Measurements from ENCODE around the gene JAML. TPM values are rescaled to one million over a fixed set of nuclear protein-coding genes. Genes with fewer than 3 reads are reported as not detected.

Gene JAML
- total RNA-seq, 1 experiment from 2014 or later: not detected

DNA sequence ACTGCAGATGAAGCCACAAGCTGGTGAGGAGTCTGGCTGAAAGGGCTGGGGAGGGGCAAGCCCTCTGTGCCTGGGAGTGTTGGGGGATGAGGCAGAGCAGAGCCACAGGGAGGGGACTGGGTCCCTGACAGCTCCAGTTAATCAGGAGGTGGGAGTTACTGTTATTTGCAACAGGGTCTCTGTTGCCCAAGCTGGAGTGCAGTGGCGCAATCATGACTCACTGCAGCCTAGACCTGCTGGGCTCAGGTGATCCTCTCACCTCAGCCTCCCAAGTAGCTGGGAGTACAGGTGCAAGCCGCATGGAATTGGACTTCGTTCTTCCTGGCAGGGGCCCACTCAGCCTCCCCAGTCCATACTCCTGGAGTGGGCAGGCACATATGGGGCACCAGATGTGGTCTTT is 56.1 kb downstream of the JAML start:
- no peak for DNase-seq (ENCODE audit: low spot score)

- no peak for DNase-seq (ENCODE audit: low spot score)
These were observed 56.5 kb downstream of the JAML start for GRCh38 chr11:118168316-118168715.

- no peak for DNase-seq (ENCODE audit: low spot score)
These were observed 56.9 kb downstream of the JAML start for GRCh38 chr11:118167906-118168305.

- DNase-seq (ENCODE audit: low spot score): no peak
These were observed 57.6 kb downstream of the JAML start for GRCh38 chr11:118167253-118167652.

DNA sequence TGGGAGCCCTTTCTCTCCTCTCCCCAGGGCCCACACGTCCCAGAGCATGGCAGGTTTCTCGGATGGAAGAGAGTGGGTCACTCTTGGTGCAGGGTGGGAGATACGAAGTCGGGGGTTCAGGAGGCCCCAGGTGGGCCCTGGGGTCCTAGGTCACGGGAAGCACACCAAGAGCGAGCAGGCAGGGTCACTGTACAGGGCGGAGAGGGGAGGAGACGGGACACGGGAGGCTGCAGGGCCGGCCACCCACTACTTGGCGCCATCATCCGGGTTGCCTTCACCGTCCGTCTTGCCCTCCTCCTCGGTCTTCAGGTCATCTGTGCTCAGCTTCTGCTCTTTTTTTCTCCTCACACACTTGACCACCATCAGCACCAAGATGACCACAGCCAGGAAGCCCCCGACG is 58.2 kb downstream of the JAML start:
- no peak for DNase-seq (ENCODE audit: low spot score)

GRCh38 chr11:118164885-118165284 is 59.9 kb downstream of the JAML start:
- no peak for DNase-seq (ENCODE audit: low spot score)

- no peak for DNase-seq (ENCODE audit: low spot score)
These were observed 61.3 kb downstream of the JAML start for GRCh38 chr11:118163494-118163893.

DNA sequence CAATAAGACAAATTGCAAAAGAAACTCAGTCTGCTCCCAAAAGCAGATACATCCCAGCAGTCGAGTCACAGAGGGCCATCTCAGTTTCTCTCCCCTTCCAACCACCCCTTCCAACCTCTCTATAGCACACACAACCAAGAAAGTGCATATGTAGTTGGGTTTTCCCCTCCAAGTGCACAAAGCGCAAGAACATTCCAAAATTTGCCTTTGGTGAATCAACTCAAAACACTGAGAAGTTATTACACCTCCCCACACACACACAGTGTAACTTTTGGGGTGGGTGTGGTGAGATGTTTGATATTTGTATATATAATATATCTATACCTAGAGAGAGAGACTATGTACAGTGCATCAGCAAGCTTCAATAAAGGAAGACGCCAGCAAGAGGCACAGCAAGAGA is 62.0 kb downstream of the JAML start:
- no peak for DNase-seq (ENCODE audit: low spot score)

GRCh38 chr11:118161786-118162185 is 63.0 kb downstream of the JAML start:
- no peak for DNase-seq (ENCODE audit: low spot score)

GRCh38 chr11:118157186-118157895 is 67.5 kb downstream of the JAML start:
- DNase-seq (ENCODE audit: low spot score): no peak

GRCh38 chr11:118156531-118157185 is 68.2 kb downstream of the JAML start:
- DNase-seq (ENCODE audit: low spot score): no peak

DNA sequence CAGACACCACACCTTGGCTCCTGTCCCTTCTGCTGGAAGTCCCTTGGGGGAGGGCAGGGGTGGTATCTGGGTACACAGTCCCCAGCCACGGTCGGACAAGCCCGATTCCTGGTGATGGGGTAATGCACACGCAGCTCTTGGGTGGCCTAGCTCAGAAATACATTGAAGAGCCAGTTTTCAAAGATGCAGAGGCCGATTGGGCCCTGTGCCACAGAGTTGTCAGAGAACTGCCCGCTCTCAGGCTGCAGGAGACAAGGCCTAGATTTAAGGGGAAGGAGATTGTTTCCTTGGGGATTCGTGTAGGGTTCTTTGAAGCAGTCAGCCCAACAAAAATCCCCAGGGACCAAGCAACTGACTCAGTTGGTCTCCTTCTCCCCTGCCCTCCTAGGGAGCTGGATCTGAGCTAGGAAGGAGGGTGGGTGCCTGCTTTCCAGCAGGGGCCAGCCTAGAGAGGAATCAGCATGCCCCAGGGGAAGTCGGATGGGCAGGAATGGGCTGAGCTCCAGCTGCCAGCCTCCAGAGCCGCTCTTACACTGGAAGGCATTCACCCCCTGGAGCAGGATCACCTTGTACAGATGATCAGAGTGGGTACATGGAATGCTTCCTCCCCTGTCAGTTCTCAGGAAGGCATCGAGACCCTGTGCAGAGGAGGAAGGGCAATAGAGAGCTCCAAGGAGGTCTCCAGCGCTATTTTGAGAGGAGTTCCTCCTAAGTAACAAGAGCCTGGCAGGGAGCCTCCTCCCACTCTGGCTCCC is 68.9 kb downstream of the JAML start:
- no peak for DNase-seq (ENCODE audit: low spot score)

DNA sequence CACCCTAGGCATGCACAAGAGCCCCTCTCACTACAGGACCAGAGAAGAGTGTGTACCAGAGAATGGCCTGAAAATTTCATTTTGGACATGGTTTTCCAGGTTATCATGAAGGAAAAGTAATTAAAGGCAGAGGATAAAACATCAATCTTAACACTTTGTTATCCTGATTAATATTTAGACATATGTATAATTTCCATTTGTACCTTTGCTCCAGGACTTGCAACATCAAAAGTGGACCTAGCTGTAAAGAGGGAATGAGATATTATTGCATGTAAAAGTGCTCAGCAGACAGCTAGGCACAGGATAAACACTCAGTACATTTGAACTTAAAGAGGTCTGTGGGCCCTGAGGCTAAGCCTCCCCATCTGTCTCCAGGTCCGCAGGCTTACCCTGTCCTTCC is 70.2 kb downstream of the JAML start:
- DNase-seq (ENCODE audit: low spot score): no peak

GRCh38 chr11:118153976-118154375 is 70.8 kb downstream of the JAML start:
- DNase-seq (ENCODE audit: low spot score): no peak

DNA sequence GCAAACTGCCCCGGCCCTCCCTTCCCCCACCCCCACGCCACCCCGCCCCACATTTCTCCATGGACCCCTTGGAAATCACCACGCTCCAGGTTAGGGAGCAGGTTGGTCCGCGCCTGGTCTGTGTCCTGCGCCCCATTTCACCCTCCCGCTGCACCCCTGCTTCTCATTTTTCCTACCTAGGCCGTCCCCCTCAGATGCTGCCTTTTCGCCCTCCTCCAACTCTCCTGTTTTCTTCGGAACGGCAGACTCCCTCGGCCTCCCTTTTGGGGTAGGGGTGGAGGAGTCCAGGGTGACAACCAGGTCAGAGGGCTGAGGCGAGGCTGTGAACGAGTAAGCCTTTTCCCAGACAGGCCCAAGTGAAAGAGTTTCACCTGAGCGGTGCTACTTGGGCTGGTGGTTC is 71.3 kb downstream of the JAML start:
- DNase-seq (ENCODE audit: low spot score): no peak

DNA sequence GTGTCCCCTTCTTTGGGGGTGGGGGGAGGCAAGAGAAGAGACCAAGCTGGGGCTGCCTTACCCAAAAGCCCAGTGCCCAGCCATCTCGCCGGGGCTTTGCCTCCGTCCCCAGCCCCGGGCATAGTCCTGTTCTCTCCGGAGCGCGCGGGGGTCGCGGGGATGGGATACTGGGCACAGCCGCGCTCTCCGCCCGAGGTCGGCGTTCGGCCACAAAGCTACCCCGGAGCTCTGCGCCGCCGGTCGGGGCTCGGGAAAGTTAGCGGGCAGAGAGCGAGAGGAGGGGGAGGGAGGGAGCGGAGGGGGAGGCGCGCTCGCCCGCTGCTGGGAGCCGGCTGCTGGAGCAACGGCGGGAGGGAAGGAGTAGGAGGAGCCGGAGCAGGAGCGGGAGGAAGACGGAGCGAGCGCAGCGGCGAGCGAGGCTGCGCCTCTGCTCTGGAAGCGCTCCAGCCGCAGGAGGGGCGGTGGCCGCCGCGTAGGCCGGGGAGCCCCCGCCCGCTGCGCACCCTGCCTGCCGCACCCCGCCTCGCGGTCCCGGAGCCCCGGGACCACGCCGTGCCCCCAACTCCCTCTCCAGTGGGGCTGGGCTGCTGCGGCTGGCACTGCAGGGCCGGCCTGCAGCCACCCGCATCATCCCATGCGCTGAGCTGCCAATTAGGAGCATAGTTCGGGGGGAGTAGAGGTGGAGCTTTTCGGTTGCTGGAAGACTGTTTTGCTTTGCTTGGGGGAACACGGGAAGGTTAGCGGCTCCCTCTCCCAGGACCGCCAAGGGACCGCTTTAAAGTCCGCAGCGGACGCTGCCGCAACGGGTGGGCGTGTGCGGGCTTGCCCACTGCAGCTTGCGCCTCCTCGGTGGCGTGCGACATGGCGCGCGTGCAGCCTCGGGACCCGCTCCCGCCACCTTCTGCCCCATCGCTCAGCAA is 72.0 kb downstream of the JAML start, which contains the start of gene SCN4B:
TSS of gene SCN4B (minus strand) at position 272 of the 920 bp plus-strand sequence. CDS start at position 122, 150 bp downstream.
- no peak for DNase-seq (ENCODE audit: low spot score)

DNA sequence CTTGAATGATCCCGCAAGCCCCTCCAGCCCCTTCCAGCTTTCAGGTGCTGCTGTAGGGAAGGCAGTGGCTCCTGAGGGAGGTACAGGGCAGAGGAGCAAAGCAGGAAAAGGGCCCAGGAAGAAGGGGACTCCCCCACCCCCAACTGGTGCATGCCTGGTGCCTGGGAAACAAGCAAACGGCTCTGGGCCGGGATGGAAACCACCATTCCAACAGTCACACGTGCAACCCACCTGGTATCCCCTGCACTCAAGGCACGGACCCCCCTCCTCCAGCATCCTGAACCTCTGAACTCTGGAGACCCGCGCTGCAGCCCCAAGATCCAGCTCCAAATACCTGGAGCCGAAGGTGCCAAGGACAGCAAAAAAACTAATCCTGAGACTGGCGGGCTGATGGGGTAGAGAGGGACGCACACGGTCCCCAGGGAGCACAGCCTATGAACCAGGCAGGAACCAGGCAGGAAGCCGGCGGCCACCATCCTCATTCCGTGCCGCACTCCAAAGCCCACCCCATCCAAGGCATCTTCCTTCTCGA is 72.7 kb downstream of the JAML start:
- DNase-seq (ENCODE audit: low spot score): no peak

GRCh38 chr11:118151431-118151830 is 73.4 kb downstream of the JAML start:
- DNase-seq (ENCODE audit: low spot score): no peak

GRCh38 chr11:118149493-118149892 is 75.3 kb downstream of the JAML start:
- no peak for DNase-seq (ENCODE audit: low spot score)

DNA sequence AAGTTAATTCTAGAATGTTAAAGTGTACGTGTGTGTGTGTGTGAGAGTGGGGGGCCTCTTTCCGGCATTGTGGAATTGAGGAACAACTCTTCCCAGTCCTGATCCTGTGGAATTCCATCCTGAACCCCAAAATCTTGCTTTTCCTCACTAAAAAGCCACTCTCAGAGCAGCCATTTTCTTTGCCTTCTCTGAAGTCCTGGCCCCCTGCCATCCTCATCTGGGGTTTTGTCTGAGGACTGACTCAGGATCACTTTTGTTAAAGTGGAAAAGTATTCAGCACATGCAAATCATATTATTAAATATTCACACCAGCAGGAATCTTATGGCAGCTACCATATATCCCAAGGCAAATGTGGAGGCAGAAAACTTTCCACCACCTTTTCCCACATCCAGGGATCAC is 76.0 kb downstream of the JAML start:
- no peak for DNase-seq (ENCODE audit: low spot score)

DNA sequence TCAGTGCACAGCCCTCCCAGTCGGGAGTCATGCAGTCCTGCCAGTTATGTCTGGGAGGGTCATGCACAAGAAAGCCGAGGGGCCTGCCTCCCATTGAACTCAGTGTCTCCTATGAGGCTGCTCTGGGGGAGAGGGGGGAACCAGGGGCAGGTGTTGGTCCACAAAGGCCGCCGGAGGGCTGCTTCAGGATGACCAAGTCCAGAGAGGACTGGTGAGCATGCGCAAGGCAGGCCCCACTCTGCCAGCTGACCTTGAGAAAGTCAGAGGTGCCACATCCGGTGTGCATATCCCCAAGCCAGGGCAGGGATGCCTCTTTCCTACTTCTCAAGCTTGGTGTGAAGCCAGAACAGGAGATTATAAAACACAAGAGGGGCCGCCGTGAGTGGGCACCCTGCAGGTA is 76.6 kb downstream of the JAML start:
- no peak for DNase-seq (ENCODE audit: low spot score)
